Loucy (cell line): Measurements from ENCODE around the gene ARHGAP31.
A peak's percentile ranks its signal among the peaks of the same experiment; 100 is the strongest.

Experiments
- CTCF ChIP-seq: fragments of 200-600 bp; sonication (generic); conservative IDR thresholded peaks from 2 replicates; pipeline ENCODE4 v1.5.1; 2014; ENCODE audit warnings: mild to moderate bottlenecking, antibody characterized with exemption, low read length
- EZH2phosphoT487 ChIP-seq: fragments of 200-600 bp; IDR thresholded peaks from 2 replicates; pipeline ENCODE4 v1.6.1; 2018; ENCODE audit warnings: antibody characterized with exemption, mild to moderate bottlenecking, moderate library complexity, borderline replicate concordance

GRCh38 chr3:119388577-119388976, 94.4 kb downstream of the ARHGAP31 start:
- TF ChIP-seq CTCF: peak; percentile 65
- no peak for TF ChIP-seq EZH2phosphoT487
